ENCODE results near the gene SMOC2. TPM values are rescaled to one million over a fixed set of nuclear protein-coding genes. Genes with fewer than 3 reads are reported as not detected.

SMOC2 gene
- polyA plus RNA-seq, 2 of the 4 experiments (the other 2 are of a cell fraction): not detected

- Histone ChIP-seq H3K4me3 (no peak overlapping the region), H3K9me3 (no peaks in the 10 kb centered on the region), H3K27ac (no peak overlapping the region), H3K4me1 (no peaks in the 10 kb centered on the region), H3K4me2 (no peak overlapping the region)
- ChIA-PET POLR2A (no interaction called here), CTCF (no interaction called here)
- no peak for ATAC-seq
- WGBS (ENCODE audit: missing lambda C conversion rate): 22% methylated on average over 4 of the region's 4 CpGs
- DNase-seq (ENCODE audit: low read depth in 1 of 2, low spot score in 1 of 2): no peak
- FAIRE-seq: no peak
- TF ChIP-seq, protein P1, sequence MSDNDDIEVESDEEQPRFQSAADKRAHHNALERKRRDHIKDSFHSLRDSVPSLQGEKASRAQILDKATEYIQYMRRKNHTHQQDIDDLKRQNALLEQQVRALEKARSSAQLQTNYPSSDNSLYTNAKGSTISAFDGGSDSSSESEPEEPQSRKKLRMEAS (IDR thresholded peaks at IDR 0.05): no peak
- TF ChIP-seq ZFP36 (IDR thresholded peaks at IDR 0.05; ENCODE audit: borderline replicate concordance, partially characterized antibody) (no peak), TP53 (CRISPR knock-in tag; IDR thresholded peaks at IDR 0.05) (no peak), TFCP2L1 (CRISPR knock-in tag; IDR thresholded peaks at IDR 0.05) (no peak), EHF (CRISPR knock-in tag; IDR thresholded peaks at IDR 0.05) (no peak), CTCF (IDR thresholded peaks at IDR 0.05) (no peak), POLR2A (IDR thresholded peaks at IDR 0.05; ENCODE audit: low read length) (no peak), CBX8 (IDR thresholded peaks at IDR 0.05) (no peak), CHD2 (IDR thresholded peaks at IDR 0.05; ENCODE audit: low read length, partially characterized antibody) (no peak), CEBPB (IDR thresholded peaks at IDR 0.05) (no peak), GATA3 (IDR thresholded peaks at IDR 0.05; ENCODE audit: borderline replicate concordance) (no peak), ZSCAN20 (CRISPR knock-in tag; IDR thresholded peaks at IDR 0.05) (no peak), NFE2L2 (conservative IDR thresholded peaks at IDR 0.05; ENCODE audit: low read length) (no peak), RARB (CRISPR knock-in tag; IDR thresholded peaks at IDR 0.05) (no peak), PHF8 (IDR thresholded peaks at IDR 0.05; ENCODE audit: borderline replicate concordance, low read depth) (no peak), FOXS1 (CRISPR knock-in tag; IDR thresholded peaks at IDR 0.05) (no peak)
Observed at GRCh38 chr6:168479421-168479820, 38.4 kb downstream of the SMOC2 start.

GRCh38 chr6:168480481-168480880 is 39.5 kb downstream of the SMOC2 start:
- Histone ChIP-seq H3K9me3 (no peaks in the 10 kb centered on the region), H3K4me1 (no peaks in the 10 kb centered on the region), H3K4me2 (no peak overlapping the region), H3K4me3 (no peak overlapping the region), H3K27ac (no peak overlapping the region)
- ChIA-PET CTCF (no interaction called here), POLR2A (interaction anchor here (0.6 kb wide), 1 partner anchor 1821 kb away, joined by 3 read pairs; no protein-coding TSS in a partner anchor)
- no peak for TF ChIP-seq HES2 (IDR thresholded peaks at IDR 0.05)
- TF ChIP-seq RAD21 (conservative IDR thresholded peaks at IDR 0.05 in 1 of 2, IDR thresholded peaks at IDR 0.05 in 1 of 2): no peak
- TF ChIP-seq EP300 (IDR thresholded peaks at IDR 0.05): no peak
- TF ChIP-seq KDM1A (IDR thresholded peaks at IDR 0.05; ENCODE audit: low read depth): no peak
- no peak for TF ChIP-seq RARB (CRISPR knock-in tag; IDR thresholded peaks at IDR 0.05)
- no peak for TF ChIP-seq EHMT2 (IDR thresholded peaks at IDR 0.05; ENCODE audit: low read depth)
- no peak for TF ChIP-seq PBX3 (IDR thresholded peaks at IDR 0.05)
- no peak for TF ChIP-seq ZFP36 (IDR thresholded peaks at IDR 0.05; ENCODE audit: borderline replicate concordance, partially characterized antibody)
- TF ChIP-seq CBX8 (IDR thresholded peaks at IDR 0.05): no peak
- no peak for TF ChIP-seq CEBPB (IDR thresholded peaks at IDR 0.05)
- TF ChIP-seq NFE2L2 (conservative IDR thresholded peaks at IDR 0.05; ENCODE audit: low read length): no peak
- no peak for TF ChIP-seq TFCP2L1 (CRISPR knock-in tag; IDR thresholded peaks at IDR 0.05)
- no peak for TF ChIP-seq SMC3 (IDR thresholded peaks at IDR 0.05)
- TF ChIP-seq FOSB (CRISPR knock-in tag; IDR thresholded peaks at IDR 0.05): no peak
- TF ChIP-seq ZSCAN20 (CRISPR knock-in tag; IDR thresholded peaks at IDR 0.05): no peak
- TF ChIP-seq RNF2 (IDR thresholded peaks at IDR 0.05; ENCODE audit: borderline replicate concordance, low read depth): no peak
- no peak for TF ChIP-seq NR3C1 (IDR thresholded peaks at IDR 0.05)
- FAIRE-seq (no peak), ATAC-seq (no peak), DNase-seq (ENCODE audit: low read depth in 1 of 2, low spot score in 1 of 2) (no peak)

Measured in A549 (cell line).